Mucosa of gallbladder (tissue), 1 donor: Measurements from ENCODE around the gene ZNF566. TPM values are rescaled to one million over a fixed set of nuclear protein-coding genes. Genes with fewer than 3 reads are reported as not detected.
A peak's percentile ranks its signal among the peaks of the same experiment; 100 is the strongest.
"Not testable (repeated sequence)": the region's sequence is repeated elsewhere in the genome, so short reads cannot be mapped to it uniquely, and the experiment has no call there.

Source experiments
- DNase-seq: peaks from one replicate; pipeline ENCODE4 v3.0.0-alpha.2; 2020; ENCODE audit warnings: low spot score
- total RNA-seq: library from RNA; stranded (reverse); gene quantifications from one replicate; pipeline ENCODE4 v1.2.1, GENCODE V29; 2021
- donor health status: DM: no; HTN: no; CAD: no.

The ZNF566 gene
- total RNA-seq = 11.4 TPM

DNA sequence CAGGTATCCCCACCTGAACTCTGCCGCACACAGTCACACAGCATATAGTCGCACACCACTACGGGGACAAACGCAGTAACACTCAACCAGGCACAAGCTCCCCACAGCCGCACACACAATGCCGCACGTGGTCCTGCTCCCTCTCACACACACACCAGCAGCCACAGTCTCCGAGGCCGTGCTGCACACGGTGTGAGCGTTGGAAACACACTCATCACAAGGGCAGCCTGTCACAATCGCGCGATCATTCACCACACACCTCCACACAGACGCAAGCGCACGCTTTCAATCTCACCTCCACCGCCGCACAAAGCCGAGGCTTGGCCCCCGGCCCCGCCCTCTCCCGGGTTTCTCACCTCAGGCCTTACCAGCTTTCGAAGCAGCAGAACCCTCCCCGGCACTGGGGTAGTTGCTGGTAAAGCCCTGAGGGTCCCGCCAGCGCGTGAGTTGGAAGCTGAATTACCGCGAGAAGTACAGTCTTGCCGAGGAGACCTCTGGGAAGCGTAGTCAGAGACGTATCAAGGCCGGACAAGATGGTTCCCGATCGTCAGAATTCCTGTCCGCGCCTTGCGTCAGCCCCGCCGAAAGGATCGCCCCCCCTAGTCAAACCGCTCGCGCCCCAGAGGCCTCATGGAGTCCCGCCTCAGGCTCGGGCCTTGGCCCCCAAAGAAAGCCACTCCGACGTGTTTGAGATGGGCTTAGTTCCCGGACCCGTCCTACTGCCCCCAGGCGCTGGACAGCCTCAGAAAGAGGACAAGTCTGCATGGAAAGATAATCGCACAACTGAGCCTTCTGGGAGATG lies at the start of gene ZNF566:
TSS of gene ZNF566 (minus strand) at position 444 of the 802 bp plus-strand sequence. CDS start 13,004 bp downstream, outside the sequence.
- DNase-seq = peak; percentile 96

DNA sequence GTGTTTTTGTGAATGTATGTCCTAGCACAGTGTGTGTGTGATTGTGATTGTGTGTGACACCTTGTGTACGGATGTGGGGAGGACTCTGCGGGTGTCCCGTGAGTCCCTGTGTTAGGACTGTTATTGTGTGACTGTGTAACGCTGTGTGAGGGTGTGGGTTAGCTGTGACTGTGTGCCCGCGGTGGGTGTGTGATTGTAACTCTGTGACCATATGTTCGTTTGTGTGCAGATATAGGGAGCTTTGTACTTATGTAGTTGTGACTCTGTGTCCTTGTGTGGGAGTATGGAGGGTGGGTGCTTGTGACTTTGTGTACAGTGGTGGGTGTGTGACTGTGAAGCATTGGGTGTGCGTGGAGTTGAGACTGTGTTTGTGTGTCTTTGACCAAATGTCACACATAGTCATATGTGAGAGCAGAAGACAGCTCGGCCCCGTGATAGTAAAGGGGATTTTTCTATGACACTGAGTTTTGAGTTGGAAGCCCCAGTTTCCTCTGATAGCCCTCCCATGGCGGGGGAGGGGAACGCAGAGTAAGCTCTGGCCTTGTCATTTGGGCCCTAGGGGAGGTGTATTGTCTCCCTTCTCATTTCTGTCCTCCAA lies 39.7 kb upstream of the ZNF566 start:
- no peak for DNase-seq

DNA sequence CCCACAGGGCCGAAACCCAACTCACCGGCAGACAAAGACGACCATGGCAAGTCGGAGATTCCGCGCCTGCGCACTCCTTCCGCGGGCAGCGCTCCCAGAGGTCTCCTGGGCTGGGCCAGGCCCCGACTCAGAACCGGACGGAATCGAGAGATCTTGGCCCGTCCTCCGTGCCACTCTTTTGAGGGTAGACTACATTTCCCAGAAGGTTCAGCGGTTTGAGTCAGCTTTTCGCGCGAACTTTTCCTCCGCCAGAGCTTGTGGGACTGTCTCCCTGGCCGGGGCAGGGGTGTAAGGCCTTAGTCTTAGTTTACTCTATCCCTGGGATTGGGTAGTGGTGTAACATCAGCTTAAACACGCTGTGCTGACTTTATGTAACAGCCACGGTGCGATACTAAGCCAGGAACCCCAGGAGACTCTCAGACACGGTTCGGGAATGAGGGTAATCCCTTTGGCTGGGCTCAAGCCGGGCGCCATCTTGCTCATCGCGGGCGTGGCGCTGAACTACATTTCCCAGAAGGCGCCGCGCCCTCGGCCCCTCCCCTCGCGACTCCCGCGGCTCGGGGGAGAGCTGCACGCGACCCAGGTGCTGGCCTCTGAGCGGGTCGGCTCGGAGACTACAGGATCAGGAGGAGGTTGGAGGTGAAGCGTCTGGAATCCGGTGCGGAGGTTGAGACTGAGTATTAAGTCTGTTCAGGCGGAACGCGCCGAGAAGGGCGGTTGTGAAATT lies 39.0 kb upstream of the ZNF566 start, which contains the start of gene ZNF260:
TSS of gene ZNF260 (minus strand) at position 78 of the 727 bp plus-strand sequence. CDS start 13,033 bp downstream, outside the sequence.
- peak; percentile 97 for DNase-seq

DNA sequence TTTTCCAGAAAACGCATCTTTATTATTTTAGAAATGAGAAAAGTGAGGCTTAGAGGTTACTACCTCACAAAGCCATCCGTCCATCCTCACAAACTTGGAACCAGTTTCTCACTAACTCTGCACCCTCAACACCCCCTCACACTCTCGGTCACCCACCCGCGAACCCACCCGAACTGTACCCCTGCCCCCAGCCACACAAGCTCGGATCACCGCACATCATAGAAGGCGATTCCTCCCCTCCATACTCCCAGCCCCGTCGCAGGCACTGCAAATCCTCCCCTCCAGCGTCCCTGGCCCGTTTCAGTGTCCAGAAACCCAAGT lies 38.5 kb upstream of the ZNF566 start:
- DNase-seq = no peak

DNA sequence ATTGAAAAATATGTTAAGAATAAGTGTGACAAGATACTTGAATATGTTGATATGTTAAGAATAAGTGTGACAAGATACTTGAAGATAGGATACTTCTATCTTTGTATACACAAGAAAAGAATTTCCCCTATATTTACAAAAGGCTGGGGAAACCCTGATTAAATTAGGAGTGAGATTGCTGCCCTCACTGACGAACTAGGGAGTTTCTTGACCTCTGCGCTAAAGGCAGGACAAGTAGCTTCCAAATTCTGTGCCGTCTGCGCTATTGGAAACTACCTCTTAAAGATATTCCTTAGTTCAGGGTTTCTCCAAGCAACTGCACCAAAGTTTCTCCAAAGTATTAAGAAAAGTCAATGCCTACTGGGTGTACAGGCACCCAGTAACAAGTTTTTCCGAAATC lies 38.0 kb upstream of the ZNF566 start:
- DNase-seq = no peak

DNA sequence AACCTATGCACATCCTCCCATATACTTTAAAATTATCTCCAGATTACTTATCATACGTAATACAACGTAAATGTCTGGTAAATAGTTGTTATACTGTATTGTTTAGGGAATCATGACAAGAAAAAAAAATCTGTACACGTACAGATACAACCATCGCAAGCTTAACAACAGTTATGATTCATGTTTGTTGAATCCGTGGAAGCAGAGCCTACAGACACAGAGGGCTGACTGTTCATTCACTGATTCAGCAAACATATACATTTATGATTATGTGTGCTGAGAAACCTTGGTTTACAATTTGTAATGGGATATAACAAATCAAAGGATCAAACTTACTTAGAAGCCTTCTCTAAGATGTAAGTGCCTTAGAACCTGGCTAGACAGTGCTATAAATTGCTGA lies 37.2 kb upstream of the ZNF566 start:
- DNase-seq = no peak

DNA sequence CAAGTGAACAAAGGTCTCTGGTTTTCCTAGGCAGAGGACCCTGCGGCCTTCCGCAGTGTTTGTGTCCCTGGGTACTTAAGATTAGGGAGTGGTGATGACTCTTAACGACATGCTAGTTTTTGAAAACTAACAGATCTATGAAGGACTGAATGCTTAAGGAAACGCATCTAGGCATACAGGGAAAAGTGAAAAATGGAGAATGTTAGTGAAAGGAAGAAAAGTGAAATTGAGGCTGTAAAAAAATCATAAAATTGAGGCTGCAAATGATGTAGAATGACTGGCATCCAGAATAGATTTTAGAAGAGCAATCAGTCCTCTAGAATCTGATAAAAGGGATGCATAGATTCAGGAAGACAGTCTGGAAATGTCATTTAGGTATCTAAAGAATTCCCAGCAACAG lies 35.3 kb upstream of the ZNF566 start:
- DNase-seq = no peak

DNA sequence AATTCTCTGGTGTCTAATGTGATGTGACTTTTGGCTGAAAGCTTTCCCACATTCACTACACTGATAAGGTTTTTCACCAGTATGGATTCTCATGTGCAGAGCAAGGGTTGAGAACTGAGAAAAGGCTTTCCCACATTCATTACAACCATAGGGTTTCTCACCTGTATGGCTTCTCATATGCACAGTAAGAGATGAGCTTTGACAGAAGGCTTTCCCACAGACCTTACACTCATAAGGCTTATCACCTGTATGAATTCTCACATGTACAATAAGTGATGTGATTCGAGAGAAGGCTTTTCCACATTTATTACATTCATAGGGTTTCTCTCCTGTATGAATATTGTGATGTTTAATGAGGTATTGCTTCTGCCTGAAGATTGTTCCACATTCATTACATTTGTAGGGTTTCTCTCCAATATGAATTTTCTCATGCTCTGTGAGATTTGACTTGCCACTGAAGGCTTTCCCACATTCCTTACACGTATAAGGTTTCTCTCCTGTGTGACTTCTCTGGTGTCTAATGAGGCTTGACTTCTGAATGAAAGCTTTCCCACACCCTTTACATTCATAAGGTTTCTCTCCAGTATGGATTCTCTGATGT lies 24.8 kb upstream of the ZNF566 start:
- DNase-seq = no peak

DNA sequence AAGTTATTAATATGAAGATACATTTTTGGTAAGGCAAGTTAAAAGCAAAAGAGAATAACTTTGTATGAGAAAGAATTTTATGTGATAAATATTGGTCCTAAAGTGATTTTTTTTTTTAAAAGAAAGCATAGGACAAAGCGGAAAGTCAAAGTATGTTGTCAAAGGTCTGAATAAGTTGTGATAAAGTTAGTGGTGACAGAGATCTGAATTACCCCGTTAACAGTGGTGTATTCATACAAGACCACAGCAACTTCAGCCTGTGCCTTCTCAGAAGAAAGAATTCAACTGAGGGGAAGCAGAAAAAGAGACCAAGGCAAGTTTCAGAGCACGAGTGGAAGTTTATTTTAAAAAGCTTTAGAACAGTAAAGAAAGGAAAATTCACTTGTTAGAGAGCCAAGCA lies 19.0 kb upstream of the ZNF566 start:
- no peak for DNase-seq

DNA sequence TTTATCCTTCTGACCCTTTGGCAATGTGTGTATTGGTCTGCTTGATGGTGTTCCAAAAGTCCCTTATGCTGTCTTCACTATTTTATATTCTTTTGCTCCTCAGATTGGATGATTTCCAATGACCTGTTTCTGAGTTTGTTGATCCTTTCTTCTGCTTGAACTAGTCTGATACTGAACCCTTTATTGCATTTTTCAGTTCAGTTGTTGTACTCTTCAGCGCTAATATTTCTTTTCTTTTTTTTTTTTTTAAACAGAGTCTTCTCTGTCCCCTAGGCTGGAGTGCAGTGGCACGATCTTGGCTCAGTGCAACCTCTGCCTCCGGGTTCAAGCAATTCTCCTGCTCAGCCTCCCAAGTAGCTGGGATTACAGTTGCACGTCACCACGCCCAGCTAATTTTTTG lies 12.6 kb upstream of the ZNF566 start:
- DNase-seq = no peak

DNA sequence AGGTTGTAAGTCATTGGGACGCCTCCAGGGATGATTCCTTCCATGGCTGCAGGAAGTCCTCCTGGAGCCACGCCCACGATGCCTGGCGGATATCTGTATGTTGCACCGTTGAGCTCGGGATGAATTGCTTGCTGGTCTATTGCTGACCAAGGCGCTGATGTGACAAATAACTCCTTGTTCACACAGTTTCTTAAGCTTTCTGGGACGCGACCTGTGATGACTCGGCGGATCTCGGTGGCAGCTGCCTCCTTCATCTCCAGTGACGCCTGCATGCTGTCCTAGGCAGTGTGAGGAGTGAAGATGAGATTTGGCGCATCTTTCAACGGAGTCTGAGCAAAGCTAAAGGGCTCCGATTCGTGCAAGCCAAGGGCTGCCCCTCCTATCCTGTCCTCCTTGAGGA lies 7.6 kb upstream of the ZNF566 start:
- no peak for DNase-seq

DNA sequence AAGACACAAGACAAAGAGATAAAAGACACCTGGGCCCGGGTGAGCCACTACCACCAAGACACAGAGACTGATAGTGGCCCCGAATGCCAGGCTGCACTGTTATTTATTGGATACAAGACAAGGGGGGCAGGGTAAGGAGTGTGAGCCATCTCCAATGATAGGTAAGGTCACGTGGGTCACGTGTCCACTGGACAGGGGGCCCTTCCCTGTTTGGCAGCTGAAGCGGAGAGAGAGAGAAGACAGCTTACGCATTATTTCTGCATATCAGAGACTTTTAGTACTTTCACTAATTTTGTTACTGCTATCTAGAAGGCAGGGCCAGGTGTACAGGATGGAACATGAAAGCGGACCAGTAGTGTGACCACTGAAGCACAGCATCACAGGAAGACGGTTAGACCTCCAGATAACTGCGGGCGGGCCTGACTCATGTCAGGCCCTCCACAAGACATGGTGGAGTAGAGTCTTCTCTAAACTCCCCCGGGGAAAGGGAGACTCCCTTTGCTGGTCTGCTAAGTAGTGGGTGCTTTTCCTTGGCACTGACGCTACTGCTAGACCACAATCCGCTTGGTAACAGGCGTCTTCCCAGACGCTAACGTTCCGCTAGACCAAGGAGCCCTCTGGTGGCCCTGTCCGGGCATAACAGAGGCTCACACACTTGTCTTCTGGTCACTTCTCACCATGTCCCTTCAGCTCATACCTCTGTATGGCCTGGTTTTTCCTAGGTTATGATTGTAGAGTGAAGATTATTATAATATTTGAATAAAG lies 3.5 kb upstream of the ZNF566 start:
- peak; percentile 72 for DNase-seq

DNA sequence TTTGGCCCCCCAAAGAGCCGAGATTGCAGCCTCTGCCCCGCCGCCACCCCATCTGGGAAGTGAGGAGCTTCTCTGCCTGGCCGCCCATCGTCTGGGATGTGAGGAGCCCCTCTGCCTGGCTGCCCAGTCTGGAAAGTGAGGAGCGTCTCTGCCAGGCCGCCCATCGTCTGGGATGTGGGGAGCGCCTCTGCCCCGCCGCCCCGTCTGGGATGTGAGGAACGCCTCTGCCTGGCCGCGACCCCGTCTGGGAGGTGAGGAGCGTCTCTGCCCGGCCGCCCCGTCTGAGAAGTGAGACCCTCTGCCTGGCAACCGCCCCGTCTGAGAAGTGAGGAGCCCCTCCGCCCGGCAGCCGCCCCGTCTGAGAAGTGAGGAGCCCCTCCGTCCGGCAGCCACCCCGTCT lies 1.5 kb upstream of the ZNF566 start:
- DNase-seq = not testable (repeated sequence)

DNA sequence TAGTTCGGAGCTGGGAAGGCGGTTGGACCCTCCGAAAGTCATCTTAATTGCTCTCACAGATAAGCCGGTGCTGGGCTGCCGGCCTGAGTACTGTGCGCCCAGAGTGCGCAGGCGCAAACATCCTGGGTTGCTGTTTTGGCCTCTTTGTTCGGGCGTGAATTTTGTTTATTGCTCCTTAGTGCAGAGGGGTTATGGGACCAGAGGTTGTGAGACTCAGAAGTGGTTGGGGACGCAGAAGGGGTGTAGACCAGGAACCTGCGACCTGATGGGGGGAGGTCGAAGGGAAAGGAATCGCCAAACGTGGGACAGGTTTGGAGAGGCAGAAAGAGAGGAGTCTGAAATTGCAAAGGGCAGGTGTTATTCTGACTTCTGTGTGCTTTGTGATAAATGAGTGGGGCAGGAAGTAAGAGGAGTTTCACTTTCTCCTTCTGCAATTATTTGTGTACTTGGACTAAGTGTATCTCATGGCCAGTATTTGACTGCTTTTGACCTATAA lies 607 bp upstream of the ZNF566 start:
- peak; percentile 83 for DNase-seq

DNA sequence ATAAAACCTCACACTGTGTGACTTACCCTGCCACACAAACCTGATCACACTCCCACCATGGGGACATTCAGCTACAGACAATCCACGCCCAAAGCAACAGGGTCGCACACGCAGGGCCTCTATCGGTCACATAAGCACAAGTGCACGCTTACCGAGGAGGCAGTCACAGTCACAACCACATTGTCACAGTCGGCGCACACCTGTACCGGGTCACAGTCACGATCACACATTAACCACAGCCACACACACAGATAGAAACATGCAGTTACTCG lies 579 bp downstream of the ZNF566 start:
- DNase-seq = no peak

DNA sequence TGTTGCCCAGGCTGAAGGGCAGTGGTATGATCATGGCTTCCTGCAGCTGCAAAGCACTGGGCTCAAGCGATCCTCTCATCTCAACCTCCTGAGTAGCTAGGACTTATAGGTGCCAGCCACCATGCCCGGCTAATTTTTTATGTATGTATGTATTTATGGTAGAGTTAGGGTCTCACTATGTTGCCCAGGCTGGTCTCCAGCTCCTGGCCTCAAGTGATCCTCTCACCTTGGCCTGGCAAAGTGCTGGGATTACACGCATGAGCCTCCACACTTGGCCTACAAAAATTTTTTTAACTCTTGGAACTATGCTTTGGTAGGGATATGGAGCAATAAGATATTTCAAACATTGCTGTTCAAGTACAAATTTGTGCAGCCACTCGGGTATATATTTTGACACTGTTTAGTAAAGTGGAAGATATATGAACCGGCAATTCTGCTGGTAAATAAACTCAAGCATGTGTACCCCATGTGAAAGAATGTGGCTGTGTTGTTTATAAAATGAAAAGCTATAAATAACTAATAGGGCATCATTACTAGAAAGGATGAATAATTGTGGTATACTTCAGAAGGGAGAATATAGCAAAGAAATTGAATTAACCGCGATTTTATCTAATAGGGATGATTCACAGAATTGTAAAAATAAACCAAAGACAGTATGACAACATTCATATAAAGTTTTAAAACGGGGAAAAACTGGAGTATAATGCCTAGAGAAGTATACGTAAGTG lies 1.1 kb downstream of the ZNF566 start:
- no peak for DNase-seq

DNA sequence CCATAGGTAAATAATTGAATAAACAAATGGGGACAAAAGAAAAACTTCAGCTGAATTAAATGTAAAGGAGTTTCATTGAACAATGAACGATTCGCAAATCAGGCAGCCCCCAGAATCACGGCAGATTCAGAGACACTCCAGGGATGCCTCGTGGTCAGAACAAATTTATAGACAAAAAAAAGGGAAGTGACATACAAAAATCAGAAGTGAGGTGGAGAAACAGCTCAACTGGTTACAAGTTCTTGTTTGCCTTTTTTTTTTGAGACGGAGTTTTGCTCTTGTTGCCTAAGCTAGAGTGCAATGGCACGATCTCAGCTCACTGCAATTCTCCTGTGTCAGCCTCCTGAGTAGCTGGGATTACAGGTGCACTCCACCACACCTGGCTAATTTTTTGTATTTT lies 5.7 kb downstream of the ZNF566 start:
- DNase-seq = no peak

DNA sequence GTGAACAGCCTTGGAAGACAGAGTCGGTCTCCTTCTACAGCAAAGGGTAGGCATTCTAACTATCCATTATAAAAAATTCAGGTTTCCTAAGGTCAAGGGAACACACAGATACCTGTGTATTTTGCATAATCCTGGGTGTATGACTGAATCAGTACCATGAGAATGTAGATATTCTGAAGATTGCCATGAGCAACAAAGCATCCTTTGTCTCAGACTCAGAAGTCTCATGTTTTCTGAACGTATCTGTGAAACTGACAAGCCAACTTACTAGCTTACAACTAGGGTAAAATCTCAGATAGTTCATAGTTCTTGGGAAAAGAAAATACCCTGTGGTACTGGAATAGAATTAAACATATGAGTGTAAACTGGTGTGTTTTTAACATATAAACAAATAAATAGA lies 6.5 kb downstream of the ZNF566 start:
- DNase-seq = no peak

DNA sequence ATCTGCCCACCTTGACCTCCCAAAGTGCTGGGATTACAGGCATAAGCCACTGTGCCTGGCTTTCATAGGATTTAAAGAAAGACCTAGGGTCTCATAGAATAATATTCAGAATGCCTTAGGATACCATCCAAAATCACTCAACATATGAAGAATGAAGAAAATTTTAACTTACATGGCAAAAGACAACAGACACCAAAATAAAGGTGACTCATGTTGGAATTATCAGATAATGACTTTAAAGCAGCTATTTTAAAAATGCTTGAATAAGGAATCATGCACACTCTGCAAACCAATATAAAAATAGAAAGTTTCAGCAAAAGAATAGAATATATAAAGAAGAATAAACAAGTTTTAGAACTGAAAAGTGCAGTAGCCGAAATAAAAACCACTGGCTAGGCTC lies 29.3 kb downstream of the ZNF566 start:
- no peak for DNase-seq

DNA sequence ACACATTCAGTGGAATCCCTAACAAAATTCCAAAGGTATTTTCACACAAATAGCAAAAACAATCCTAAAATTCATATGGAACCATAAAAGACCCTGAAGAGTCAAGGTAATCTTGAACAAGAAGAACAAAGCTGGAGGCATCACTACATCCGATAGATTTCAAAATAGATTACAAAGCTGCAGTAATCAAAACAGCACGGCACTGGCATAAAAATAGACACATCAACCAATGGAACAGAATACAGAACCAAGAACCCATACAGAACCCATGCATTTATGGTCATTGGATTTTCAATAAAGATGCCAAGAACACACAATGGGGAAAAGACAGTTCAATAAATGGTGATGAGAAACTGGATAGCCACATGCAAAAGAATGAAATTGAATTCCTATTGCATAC lies 32.5 kb downstream of the ZNF566 start:
- DNase-seq = no peak

DNA sequence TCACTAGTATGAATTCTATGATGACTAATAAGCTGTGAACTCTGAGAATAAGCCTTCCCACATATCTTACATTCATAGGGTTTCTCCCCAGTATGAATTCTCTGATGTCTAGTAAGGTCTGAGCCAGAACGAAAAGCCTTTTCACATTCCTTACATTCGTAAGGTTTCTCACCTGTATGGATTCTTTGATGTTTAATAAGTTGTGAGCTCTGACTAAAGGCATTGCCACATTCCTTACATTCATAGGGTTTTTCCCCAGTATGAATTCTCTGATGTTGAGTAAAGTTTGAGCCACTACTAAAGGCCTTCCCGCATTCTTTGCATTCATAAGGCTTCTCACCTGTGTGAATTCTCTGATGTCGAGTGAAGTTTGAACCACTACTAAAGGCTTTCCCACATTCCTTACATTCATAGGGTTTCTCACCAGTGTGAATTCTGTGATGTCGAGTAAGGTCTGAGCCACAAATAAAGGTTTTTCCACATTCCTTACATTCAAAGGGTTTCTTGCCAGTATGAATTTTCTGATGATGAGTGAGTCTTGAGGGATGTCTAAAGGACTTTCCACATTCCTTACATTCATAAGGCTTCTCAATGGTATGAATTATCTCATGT lies 40.2 kb downstream of the ZNF566 start:
- no peak for DNase-seq
